HG02981 (cell line): ENCODE results near the gene ST3GAL4.
"Not testable (repeated sequence)": the region's sequence is repeated elsewhere in the genome, so short reads cannot be mapped to it uniquely, and the experiment has no call there.

Experiments
- ATAC-seq: cut with Tn5 transposase; IDR thresholded peaks from one replicate; pipeline ENCODE4 v1.9.1; 2021; ENCODE audit warnings: mild to moderate bottlenecking, moderate library complexity; ENCODE audit not compliant: unreplicated experiment

ST3GAL4 gene

DNA sequence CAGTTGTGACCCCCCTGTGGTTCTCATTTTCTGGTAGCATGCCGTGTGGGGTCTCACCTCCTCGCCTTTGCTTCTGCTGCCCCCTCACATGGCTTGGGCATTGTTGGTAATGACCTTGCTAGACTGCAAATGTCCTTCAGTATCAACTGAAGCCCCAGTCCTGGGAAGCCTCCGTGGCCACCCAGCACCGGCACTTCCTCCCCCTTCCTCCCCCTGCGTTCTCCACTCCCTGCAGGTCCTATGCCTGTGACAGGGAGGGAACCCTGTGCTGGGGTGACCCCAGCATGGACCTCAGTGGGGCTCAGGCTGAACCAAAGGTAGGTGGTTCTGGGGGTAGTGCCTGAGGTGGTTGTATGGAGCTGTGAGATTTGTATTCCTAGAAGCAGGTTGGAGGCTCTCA lies 5.9 kb downstream of the ST3GAL4 start:
- ATAC-seq: no peak

DNA sequence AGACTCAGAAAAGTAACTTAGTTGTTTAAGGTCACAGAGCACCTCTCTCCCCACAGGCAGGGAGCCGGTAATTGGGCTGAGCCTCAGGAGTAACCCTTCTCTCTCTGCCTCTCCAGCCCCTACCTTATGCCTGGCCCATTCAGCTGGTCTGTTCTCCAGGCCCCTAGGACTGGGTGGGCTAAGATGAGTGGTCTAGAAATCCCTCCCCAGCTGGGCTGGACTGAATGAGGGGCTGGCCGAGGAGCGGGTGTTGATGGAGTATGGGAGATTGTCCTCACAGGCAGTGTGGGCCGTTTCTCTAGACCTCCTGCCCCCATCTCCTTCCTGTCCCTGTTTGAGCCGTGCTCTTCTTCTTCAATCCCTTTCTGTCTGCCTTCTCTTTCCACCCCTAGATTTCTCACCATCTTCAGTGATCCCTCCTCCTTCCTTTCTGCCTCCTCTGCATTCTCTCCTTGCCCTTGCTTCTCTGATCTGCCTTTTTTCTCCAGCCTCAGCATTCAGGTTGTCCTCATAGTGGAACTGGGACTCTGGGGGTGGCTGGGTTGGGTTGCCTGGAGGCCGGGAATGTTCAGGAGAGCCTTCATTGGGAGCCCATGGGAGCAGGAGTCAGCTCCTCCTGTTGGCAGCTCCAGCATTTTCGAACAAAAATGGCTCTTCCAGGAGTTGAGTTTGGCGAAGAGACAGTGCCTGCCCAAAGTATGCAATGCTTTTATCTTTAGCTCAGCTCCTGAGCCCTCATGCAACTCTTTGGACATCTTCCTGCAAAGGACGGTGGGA lies 7.6 kb downstream of the ST3GAL4 start:
- no peak for ATAC-seq

DNA sequence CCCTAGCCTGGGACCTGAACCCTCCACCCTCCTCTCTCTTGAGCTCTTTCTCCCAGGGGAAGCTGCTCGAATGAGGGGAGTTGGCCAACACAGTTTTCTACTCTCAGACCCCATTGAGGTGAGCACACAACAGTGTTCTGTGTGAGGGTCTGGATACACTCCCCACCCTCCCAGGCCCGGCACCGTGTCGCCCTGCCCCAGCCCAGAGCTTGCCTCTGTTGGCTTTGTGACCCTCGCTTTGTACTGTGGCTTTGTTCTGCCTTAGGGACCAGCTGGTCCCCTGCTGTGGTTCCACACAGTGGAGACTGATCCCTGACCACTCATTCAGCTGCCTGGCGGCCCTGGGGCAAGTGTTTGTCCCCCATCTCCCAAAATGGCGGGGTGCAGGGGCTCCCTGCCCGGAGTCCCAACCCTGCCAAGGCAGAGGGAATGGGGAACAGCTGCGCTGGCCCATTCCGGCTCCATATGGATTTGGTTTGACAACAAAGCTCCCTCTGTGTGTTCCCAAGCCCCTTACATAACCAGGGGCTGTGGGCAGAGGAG lies 8.3 kb downstream of the ST3GAL4 start:
- no peak for ATAC-seq

DNA sequence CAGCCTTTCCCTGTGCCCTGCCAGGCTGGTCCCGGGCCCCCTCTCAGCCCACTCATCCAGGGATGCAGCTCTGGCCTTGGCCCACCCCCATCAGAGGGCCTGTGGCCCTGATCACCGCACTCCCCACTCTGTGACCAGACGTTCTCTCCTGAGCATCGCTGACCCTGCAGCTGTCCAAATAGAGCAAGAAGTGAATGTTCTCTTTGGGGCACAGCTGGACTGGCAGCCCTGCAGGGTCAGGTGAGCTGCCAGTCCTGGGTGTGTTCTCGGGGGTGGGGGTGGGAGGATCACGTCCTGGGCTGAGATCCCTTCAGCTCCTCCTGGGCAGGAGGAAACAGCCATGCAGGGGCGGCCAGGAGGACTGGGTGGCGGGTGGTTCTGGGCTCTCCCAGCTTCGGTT lies 9.2 kb downstream of the ST3GAL4 start:
- not testable (repeated sequence) for ATAC-seq

DNA sequence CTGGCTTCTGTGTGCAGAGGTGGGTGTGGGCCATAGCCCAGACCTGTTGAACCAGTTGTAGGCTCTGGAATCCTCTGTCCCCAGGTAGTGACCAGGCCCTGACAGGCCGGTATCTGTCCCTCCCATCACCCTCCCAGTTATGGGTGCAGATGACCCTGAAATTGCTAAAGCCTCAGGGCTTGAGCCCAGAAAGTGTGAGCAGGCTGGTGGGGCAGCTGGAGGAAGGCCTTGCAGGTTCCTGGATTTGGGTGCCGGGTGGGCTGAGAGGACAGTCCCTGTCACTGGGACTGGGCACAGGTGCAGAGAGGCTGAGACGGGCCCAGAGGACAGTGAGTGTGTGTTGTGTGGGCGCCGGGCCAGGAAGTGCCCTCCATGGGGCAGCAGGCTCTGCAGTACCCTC lies 10.0 kb downstream of the ST3GAL4 start:
- not testable (repeated sequence) for ATAC-seq

DNA sequence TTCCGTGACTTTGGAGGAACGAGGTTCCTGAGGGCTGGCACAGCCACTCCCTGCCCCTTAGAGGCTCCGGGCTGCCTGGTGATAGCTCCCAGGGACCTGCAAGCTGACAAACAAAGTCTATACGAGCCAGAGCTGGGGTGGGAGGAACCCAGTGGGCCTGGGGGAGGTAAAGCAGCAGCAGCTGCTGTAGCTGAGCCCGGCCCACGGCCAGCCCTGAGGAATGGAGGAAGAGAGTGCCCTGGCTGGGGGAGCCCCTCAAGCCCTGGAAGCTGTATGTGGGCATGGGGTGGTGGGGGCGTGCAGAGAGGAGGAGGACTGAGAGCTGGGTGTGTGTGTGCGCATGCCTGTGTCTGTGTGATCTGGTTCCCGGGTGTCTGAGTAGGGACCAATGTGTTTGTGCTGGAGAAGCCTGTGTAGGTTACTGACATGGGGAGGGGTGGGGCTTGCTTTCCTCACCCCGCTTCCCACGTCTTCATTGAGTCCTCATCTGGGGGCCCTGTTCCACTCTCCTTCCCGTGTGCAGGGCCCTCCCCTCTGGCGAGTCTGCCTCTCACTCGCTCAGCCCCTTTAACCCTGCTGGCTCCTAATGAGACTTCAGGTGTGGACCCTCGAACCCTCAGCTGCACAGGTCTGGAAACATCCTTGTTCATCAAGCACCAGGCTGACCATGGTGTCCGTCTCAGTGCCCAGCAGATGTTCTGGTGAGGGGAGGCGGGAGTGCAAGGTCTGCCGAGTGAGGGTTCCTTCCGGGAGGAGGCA lies 10.8 kb downstream of the ST3GAL4 start:
- no peak for ATAC-seq

DNA sequence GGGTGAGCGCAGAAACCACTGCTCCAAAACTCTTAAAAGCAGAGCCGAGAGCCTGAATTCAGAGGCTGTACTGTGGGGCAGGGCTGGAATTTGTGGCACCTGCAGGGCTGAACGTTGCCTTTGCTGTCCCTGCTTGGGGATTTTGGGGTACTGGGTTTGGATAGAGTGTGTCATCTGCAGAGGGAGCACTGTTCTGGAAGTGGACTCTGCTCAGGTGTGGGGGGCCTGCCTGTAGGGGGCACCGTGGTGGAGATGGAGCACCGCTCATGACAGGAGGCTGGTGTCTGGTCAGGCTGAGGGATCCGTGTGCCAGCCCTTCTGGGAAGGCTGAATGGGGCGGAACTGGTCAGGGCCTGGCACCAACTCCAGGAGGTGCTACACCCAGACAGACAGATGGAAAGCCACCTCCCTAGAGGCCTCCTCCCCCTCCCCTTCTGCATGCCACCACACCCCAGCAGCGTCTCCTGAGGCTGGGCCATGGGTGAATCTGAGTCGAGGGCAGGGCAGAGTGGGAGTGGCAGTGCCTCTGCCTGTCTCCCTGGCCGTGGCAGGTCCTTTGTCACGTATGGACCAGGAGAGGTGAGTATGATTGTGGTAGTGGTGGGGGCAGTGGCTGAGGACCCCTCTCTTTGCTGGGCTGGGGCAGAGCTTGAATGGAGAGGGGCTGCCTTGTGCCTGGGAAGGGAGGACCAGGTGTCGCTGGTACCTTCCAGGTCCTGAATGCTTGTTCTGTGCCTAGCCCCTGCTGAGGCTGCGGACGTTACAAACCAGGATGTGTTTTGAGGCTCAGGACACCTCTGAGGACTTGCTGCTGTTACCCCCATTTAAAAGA lies 11.6 kb downstream of the ST3GAL4 start:
- not testable (repeated sequence) for ATAC-seq

DNA sequence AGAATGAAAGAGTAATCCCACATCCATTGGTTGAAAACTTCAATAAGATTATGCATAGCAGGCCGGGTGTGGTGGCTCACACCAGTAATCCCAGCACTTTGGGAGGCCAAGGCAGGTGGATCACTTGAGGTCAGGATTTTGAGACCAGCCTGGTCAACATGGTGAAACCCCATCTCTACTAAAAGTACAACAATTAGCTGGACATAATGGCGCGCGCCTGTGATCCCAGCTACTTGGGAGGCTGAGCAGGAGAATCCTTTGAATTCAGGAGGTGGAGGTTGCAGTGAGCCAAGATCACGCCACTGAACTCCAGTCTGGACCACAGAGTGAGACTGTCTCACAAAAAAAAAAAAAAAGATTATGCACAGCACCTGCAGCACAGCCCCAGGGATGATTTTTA lies 12.3 kb downstream of the ST3GAL4 start:
- not testable (repeated sequence) for ATAC-seq

DNA sequence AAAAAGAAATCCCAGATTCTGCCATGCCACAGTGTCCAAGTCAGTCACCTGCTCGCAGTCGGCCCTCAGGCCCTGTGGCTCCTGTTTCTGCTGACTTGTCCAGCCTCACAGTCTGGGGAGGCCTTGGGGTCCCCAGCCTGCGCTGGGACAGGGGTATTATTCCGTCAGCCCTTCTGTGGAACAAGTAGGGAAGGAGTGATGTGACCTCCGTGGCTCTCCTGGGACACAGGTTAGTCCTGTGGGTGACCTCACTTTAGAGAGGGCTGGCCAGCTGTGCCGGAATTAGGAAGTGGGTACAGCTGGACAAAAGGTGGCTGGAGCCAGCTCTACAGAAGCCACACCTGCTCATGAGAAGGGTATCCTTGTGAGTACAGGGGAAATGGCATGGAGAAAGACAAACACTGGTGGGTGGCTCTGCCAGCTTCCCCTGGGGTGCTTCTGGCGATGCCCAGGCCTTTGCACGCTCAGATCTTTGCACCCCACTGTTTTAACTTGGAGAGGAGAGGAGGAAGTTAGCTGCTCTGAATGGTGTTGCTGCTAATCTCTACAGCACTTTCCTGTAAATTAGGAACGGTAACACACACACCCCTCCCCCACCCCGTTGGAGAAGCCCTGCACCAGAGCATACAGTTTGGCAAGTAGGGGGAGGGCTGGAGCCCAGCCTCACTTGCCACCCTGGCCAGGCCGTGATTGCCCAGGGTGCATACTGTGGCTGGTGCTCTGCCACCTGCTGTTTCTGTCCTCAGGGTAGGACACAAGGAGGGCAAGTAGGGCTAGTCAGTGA lies 13.0 kb downstream of the ST3GAL4 start:
- ATAC-seq: not testable (repeated sequence)

DNA sequence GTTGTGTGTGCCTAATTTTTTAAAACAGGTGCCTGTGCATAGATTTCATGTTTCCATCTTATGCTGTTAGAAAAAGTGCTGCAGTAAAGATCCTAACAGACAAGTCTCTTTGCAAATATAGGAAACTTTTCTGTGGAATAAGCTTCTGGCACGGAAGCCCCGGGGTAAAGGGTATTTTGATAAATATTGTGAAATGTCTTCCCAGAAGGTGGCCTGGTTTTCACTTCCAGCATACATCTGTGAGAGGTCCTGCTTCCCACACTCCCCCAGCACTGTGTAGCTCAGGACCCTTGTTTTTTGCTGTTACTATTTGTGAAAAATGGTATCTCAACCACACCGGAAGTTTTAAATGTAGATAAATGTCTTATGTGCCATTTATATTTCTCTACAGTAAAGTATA lies 14.5 kb downstream of the ST3GAL4 start:
- ATAC-seq: no peak

DNA sequence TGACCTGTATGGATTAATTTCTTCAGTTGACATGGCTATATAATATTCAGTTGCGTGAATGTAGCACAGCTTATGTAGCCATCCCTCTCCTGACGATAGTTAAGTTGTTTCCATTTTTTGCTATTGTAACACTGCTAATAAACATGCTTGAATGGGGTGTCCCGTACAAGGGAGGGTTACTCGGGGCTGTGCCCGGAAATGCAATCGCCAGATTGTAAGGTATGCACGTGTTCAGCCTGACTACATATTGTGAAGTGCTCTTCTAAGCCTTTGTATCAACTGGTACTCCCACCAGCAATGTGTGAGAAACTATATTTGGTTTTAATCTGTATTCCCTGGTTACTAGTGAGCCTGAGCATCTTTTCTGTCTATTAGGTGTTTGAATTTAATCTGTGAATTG lies 16.1 kb downstream of the ST3GAL4 start:
- no peak for ATAC-seq

DNA sequence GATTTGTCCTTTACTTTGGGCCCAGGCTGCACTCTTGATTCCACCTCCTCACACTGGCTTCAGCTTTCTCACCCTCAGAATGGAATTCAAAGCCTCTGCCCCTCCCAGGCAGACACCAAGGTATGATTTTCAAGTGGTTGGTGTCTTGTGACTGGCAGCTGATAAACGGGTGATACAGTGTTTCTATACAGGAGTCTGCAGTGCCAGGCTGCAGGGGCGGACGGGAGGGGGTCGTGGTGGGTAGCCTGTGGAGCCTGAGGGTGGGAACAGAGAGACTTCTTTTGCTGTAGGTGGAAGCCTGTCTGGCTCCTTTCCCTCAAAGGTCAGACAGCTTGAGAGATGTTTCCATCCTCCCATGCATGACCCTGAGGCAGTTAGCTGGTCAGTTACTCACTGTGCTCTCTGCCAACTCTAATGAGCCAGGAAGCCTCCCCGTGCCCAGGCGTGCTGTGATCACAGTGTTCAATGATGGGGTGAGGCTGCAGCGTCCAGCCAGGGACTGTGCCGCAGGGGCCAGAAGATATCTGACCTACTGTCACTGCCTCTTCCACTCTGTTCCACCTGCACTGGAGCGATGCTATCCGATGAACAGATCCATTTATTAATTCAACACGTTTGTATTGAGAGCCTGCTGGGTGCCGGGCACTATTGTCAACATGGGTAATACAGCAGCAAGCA lies 18.0 kb downstream of the ST3GAL4 start:
- ATAC-seq: not testable (repeated sequence)

DNA sequence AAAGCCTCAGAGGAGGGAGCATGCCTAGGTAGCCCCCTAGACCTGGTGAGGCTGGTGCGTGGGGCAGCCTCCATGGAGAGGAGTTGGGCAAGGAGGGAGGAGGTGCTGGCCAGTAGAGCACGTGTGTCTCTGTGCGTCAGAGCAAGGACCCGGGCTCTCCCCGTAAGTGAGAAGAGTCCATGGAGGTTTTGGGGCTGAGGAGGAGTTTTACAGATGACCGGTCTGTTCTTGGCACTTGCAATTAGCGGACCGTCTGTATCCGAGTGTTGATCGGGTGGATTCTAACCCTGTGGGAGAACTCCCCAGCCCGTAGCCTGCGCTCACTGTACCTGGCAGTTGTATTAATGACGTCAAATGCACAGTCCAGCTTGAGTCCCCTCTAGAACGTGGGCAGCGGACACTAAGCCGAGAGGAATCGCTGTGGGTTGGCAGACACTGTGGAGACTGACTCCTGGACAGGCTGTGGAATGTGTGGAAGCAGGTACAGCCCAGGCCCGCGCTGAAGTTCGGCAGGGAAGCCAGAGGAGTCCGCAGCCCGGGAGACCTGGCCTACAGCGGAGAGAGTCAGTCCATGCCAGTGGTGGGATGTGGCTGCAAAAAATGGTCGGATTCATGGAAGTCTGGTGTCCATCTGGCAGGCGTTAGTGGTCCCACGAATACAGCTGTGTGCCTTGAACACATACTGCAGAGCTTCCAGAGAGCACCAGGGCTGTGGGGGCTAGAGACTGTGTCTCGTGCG lies 19.2 kb downstream of the ST3GAL4 start:
- ATAC-seq: not testable (repeated sequence)

DNA sequence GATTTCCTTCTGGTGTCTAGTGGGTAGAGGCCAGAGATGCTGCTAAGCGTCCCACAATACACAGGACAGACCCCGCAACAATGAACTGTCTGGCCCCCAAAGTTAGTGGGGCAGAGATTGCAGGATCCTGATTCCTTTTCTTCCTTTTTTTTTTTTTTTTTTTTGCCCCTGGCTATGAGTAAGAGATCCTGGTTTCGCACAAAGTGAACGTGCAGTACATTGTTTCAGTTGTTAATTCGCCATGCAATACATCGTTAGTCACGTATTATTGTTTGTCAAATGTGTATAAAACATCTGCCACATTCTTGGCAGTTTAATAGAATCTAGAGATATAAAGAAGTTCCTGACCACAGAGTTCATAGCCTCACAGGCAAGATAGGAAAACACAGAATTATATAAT lies 20.2 kb downstream of the ST3GAL4 start:
- no peak for ATAC-seq

DNA sequence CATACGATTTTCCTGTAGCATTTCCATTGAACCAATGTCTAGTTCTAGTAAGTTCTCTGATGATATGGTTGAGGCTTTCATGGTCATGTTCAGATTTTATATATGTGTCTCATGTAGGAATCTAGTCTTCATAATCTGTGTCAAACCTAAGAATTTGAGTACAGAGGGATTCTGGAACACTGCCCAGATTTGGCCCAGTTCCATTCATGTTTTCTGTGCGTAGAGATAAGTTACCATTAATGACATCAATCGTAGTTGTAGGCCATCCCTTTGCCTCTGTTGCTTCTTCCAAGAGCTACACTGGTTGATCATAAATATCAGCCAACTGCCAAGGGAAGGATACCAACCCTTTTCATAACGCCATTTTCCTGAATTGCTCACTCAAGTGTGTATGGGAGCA lies 23.3 kb downstream of the ST3GAL4 start:
- ATAC-seq: no peak

DNA sequence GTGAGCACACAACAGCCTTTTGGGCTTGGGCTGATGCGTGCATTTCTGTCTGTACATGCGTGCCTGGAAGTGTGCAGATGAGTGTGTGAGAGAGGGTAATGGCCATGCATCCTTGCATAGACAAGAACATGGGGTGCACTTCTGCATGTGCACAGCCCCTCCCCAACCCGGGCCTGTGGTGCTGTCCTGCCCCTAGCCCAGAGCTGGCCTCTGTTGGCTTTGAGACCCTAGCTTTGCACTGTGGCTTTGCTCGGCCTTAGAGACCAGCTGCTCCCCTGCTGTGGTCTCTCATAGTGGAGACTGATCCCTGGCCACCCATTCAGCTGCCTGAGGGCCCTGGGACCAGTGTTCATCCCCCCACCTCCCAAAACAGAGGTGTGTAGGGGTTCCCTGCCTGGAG lies 25.4 kb downstream of the ST3GAL4 start:
- ATAC-seq: no peak

DNA sequence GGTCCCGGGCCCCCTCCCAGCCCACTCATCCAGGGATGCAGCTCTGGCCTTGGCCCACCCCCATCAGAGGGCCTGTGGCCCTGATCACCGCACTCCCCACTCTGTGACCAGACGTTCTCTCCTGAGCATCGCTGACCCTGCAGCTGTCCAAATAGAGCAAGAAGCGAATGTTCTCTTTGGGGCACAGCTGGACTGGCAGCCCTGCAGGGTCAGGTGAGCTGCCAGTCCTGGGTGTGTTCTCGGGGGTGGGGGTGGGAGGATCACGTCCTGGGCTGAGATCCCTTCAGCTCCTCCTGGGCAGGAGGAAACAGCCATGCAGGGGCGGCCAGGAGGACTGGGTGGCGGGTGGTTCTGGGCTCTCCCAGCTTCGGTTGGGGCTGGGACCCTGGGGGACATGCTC lies 26.5 kb downstream of the ST3GAL4 start:
- not testable (repeated sequence) for ATAC-seq

DNA sequence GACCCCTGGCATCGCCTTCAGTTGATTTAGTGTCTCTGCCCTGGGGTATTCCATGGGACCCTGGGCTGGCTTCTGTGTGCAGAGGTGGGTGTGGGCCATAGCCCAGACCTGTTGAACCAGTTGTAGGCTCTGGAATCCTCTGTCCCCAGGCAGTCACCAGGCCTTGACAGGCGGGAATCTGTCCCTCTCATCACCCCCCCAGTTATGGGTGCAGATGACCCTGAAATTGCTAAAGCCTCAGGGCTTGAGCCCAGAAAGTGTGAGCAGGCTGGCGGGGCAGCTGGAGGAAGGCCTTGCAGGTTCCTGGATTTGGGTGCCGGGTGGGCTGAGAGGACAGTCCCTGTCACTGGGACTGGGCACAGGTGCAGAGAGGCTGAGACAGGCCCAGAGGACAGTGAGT lies 27.2 kb downstream of the ST3GAL4 start:
- not testable (repeated sequence) for ATAC-seq
